PC-9 (cell line): ENCODE measurements around the gene ATG2B.

ENCODE experiments used
- EZH2 ChIP-seq: fragments of 200-600 bp; sonication (generic); IDR thresholded peaks from 2 replicates; pipeline ENCODE4 v1.8.0; 2017; ENCODE audit warnings: antibody characterized with exemption, low read depth
- TF ChIP-seq, protein P1 (sequence below): fragments of 200-600 bp; sonication (generic); conservative IDR thresholded peaks from 2 replicates; pipeline ENCODE4 v1.6.1; 2017; ENCODE audit warnings: mixed run types, antibody characterized with exemption, mild to moderate bottlenecking, moderate library complexity

DNA sequence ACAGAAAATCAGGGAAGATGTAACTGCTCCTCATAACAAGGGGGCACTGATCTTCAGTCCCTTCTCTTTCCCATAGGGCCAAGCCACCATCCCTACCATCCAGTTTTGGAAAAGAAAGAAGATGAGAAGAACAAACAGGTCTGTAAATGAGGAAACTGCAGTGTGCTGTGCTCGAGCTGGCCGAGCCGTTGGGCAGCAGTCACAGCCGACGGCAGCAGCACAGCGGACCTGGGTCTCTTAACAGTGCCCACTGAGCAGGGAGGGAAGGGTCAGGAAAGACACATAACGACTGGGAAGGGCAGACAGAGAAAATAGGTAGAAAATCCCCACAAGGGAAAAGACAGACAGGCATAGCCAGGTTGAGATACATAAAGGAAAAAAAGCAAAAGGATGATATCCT is 68.9 kb downstream of the ATG2B start:
- TF ChIP-seq, protein P1, sequence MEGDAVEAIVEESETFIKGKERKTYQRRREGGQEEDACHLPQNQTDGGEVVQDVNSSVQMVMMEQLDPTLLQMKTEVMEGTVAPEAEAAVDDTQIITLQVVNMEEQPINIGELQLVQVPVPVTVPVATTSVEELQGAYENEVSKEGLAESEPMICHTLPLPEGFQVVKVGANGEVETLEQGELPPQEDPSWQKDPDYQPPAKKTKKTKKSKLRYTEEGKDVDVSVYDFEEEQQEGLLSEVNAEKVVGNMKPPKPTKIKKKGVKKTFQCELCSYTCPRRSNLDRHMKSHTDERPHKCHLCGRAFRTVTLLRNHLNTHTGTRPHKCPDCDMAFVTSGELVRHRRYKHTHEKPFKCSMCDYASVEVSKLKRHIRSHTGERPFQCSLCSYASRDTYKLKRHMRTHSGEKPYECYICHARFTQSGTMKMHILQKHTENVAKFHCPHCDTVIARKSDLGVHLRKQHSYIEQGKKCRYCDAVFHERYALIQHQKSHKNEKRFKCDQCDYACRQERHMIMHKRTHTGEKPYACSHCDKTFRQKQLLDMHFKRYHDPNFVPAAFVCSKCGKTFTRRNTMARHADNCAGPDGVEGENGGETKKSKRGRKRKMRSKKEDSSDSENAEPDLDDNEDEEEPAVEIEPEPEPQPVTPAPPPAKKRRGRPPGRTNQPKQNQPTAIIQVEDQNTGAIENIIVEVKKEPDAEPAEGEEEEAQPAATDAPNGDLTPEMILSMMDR, result no peak
- TF ChIP-seq EZH2, result no peak
